Loucy (cell line): Measurements from ENCODE around the gene SLC38A10.

Source experiments
- H2AFZ ChIP-seq: fragments of 200-600 bp; sonication (generic); 2 replicates; pipeline ENCODE4 v1.6.0; 2016; ENCODE audit warnings: antibody characterized with exemption, mild to moderate bottlenecking, low read length, moderate library complexity
- H3F3A ChIP-seq: fragments of 200-600 bp; 2 replicates; pipeline ENCODE4 v1.6.0; 2016; ENCODE audit warnings: antibody characterized with exemption, low read depth, mild to moderate bottlenecking
- H3K27me3 ChIP-seq: fragments of 200-600 bp; sonication (generic); 2 replicates; pipeline ENCODE4 v1.6.1; 2014; ENCODE audit warnings: low read length, mild to moderate bottlenecking; ENCODE audit not compliant: insufficient read depth, poor library complexity, severe bottlenecking
- H3K36me3 ChIP-seq: fragments of 200-600 bp; sonication (generic); 2 replicates; pipeline ENCODE4 v1.6.1; 2016; ENCODE audit warnings: low read length; ENCODE audit not compliant: insufficient read depth
- H3K4me1 ChIP-seq: fragments of 200-600 bp; sonication (generic); 2 replicates; pipeline ENCODE4 v1.5.1; 2014; ENCODE audit warnings: low read length, mild to moderate bottlenecking; ENCODE audit not compliant: insufficient read depth, poor library complexity, severe bottlenecking
- H3K4me2 ChIP-seq: fragments of 200-600 bp; sonication (generic); 2 replicates; pipeline ENCODE4 v1.6.0; 2014; ENCODE audit warnings: antibody characterized with exemption, low read length, low read depth, mild to moderate bottlenecking; ENCODE audit not compliant: poor library complexity, severe bottlenecking
- H3K4me3 ChIP-seq: fragments of 200-600 bp; sonication (generic); 2 replicates; pipeline ENCODE4 v1.5.1; 2014; ENCODE audit warnings: low read length, mild to moderate bottlenecking, mixed read lengths; ENCODE audit not compliant: poor library complexity, severe bottlenecking
- H3K79me2 ChIP-seq: fragments of 200-600 bp; sonication (generic); 2 replicates; pipeline ENCODE4 v1.6.1; 2014; ENCODE audit warnings: low read length; ENCODE audit not compliant: insufficient read depth
- H3K9ac ChIP-seq: fragments of 200-600 bp; sonication (generic); 2 replicates; pipeline ENCODE4 v1.6.0; 2014; ENCODE audit warnings: mild to moderate bottlenecking, low read depth, low read length, moderate library complexity; ENCODE audit not compliant: poor library complexity, severe bottlenecking
- H3K9me2 ChIP-seq: fragments of 200-600 bp; sonication (generic); replicated peaks from 2 replicates; pipeline ENCODE4 v1.6.1; 2016; ENCODE audit warnings: low read depth, low read length, mixed read lengths
- H3K9me3 ChIP-seq: fragments of 200-600 bp; sonication (generic); 2 replicates; pipeline ENCODE4 v1.6.1; 2014; ENCODE audit warnings: mild to moderate bottlenecking, antibody characterized with exemption, low read length, low read depth; ENCODE audit not compliant: insufficient read depth
- H4K20me1 ChIP-seq: fragments of 200-600 bp; sonication (generic); 2 replicates; pipeline ENCODE4 v1.6.0; 2014; ENCODE audit warnings: antibody characterized with exemption, low read length, mild to moderate bottlenecking; ENCODE audit not compliant: insufficient read depth, poor library complexity, severe bottlenecking
- EZH2phosphoT487 ChIP-seq: fragments of 200-600 bp; IDR thresholded peaks from 2 replicates; pipeline ENCODE4 v1.6.1; 2018; ENCODE audit warnings: antibody characterized with exemption, mild to moderate bottlenecking, moderate library complexity, borderline replicate concordance
- TF ChIP-seq, protein P1 (sequence below): fragments of 200-600 bp; sonication (generic); conservative IDR thresholded peaks from 2 replicates; pipeline ENCODE4 v1.5.1; 2014; ENCODE audit warnings: mild to moderate bottlenecking, antibody characterized with exemption, low read length

The SLC38A10 gene

DNA sequence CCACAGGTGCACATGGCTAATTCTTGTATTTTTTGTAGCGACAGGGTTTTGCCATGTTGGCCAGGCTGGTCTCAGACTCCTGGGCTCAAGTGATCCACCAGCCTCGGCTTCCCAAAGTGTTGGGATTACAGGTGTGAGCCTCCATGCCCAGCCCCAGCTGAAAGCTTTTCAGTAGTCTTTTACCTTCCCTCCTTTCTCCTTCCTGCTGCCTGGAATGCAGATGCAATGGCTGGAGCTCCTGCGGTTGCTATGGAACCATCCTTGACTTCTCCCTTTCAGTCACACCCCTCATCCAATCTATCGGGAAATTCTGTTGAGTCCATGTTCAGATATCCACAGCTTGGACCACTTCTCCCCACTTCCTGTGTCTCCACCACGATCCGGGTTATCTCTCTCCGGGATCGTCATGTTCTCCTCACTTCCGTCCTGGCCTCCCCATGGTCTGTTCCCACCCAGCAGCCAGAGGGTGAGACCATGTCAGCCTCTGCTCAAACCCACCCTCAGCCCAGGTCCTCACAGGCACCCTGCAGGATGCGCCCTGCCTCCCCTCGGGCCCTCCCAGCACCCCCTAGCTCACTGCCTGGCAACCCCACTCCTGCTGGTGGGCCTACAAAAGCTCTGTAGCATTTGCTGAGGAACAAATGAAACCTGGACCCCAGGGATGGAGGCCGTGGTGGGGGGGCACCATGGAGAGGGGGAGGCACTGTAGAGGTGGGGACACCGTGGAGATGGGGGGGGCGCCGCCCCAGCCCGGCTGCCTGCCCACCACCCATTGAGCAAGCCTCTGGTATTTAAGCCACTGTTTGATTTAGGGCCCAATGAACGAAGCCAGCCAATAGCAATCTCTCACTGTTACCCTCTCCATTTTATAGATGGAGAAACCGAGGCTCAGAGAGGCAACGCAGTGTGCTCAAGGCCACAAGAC is 12.8 kb upstream of the SLC38A10 start:
- no peaks in the 10 kb centered on the region for H3K79me2 ChIP-seq
- H3K4me1 ChIP-seq, result peaks cover 9% of the 10 kb centered on the region
- TF ChIP-seq, protein P1, sequence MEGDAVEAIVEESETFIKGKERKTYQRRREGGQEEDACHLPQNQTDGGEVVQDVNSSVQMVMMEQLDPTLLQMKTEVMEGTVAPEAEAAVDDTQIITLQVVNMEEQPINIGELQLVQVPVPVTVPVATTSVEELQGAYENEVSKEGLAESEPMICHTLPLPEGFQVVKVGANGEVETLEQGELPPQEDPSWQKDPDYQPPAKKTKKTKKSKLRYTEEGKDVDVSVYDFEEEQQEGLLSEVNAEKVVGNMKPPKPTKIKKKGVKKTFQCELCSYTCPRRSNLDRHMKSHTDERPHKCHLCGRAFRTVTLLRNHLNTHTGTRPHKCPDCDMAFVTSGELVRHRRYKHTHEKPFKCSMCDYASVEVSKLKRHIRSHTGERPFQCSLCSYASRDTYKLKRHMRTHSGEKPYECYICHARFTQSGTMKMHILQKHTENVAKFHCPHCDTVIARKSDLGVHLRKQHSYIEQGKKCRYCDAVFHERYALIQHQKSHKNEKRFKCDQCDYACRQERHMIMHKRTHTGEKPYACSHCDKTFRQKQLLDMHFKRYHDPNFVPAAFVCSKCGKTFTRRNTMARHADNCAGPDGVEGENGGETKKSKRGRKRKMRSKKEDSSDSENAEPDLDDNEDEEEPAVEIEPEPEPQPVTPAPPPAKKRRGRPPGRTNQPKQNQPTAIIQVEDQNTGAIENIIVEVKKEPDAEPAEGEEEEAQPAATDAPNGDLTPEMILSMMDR, result no peak
- TF ChIP-seq EZH2phosphoT487, result no peak
- H3K9ac ChIP-seq, result no peak overlapping the region
- H4K20me1 ChIP-seq, result no peaks in the 10 kb centered on the region
- no peak overlapping the region for H3K4me3 ChIP-seq
- H3K9me3 ChIP-seq, result no peaks in the 10 kb centered on the region
- no peaks in the 10 kb centered on the region for H3K36me3 ChIP-seq
- no peaks in the 10 kb centered on the region for H3K27me3 ChIP-seq
- no peaks in the 10 kb centered on the region for H3F3A ChIP-seq
- no peak overlapping the region for H3K4me2 ChIP-seq
- no peak overlapping the region for H2AFZ ChIP-seq
- no peaks in the 10 kb centered on the region for H3K9me2 ChIP-seq

DNA sequence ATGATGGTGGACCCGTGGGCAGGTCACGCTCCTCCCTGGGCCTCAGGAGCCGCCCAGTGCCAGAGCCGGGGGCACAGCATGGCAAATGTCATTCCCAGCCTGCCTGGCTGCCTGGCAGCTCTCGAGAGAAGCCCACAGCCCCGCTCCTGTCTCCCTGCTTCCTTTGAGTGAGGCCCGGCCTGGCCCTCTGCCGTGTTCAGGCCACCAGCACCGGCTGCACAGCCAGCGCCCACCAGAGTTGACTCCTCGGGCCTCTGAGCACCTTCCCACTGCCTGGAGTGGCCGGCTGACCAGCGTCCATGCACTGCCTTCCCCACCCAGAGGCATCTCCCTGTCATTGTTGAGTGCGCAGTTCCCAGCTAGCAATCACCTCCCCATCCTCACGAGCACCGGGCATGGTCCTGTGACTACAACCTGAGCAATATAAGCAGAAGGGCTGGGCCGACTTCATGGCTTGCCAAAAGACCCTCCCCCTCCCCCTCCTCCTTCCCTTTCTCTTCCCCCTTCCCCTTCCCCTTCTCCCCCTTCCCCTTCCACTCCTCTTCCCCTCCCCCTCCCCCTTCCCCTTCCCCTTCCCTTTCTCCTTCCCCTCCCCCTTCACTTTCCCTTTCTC is 11.9 kb upstream of the SLC38A10 start:
- Histone ChIP-seq H3K36me3 (no peaks in the 10 kb centered on the region), H3K4me3 (no peak overlapping the region), H4K20me1 (no peaks in the 10 kb centered on the region), H3K9me2 (no peaks in the 10 kb centered on the region), H3K4me1 (peaks cover 9% of the 10 kb centered on the region), H3K4me2 (no peak overlapping the region), H3K27me3 (no peaks in the 10 kb centered on the region), H3K9ac (no peak overlapping the region), H3K79me2 (no peaks in the 10 kb centered on the region), H2AFZ (no peak overlapping the region), H3F3A (no peaks in the 10 kb centered on the region), H3K9me3 (no peaks in the 10 kb centered on the region)
- no peak for TF ChIP-seq EZH2phosphoT487
- TF ChIP-seq, protein P1, result no peak

DNA sequence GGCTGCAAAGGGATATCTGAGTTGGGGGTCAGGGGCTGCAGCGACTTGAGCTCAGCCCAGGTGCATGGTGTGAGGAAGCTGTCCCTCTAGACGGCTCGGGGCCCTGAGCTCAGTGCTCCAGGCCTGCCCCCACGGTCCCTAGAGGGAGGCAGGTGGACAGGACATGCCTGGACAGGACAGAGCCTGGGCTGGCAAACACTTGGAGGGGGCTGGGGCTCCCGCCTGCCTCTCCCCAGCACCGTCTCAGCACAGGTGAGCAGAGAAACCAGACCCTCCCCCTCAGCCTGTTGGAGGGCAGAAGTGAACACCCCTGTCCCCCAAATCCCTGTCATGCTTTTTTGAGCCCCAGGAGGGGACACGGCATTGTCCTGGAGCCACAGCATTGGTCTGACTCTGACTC is 11.4 kb upstream of the SLC38A10 start:
- H3K27me3 ChIP-seq, result no peaks in the 10 kb centered on the region
- H3K4me3 ChIP-seq, result no peak overlapping the region
- H3F3A ChIP-seq, result no peaks in the 10 kb centered on the region
- no peak overlapping the region for H2AFZ ChIP-seq
- no peak for TF ChIP-seq EZH2phosphoT487
- TF ChIP-seq, protein P1, result no peak
- no peaks in the 10 kb centered on the region for H3K79me2 ChIP-seq
- H3K9me3 ChIP-seq, result no peaks in the 10 kb centered on the region
- H3K4me2 ChIP-seq, result no peak overlapping the region
- H3K36me3 ChIP-seq, result no peaks in the 10 kb centered on the region
- H3K9me2 ChIP-seq, result no peaks in the 10 kb centered on the region
- peaks cover 9% of the 10 kb centered on the region for H3K4me1 ChIP-seq
- no peak overlapping the region for H3K9ac ChIP-seq
- H4K20me1 ChIP-seq, result no peaks in the 10 kb centered on the region
